Breast epithelium (tissue), 4 donors: ENCODE results near the gene ADGB. TPM values are rescaled to one million over a fixed set of nuclear protein-coding genes. Genes with fewer than 3 reads are reported as not detected.

ENCODE experiments used
- DNase-seq, 2 donors: peaks; one replicate each; pipeline ENCODE4 v3.0.0-alpha.2; 2019; ENCODE audit warnings: low spot score in 2 of 2
- H3K27ac ChIP-seq, 2 donors: fragments of 200-600 bp; sonication (generic) in 1 of 2; one replicate each; pipeline ENCODE4 v1.5.1; 2016 to 2019; ENCODE audit warnings: mild to moderate bottlenecking in 1 of 2
- H3K27me3 ChIP-seq, 2 donors: fragments of 200-600 bp; sonication (generic) in 1 of 2; one replicate each; pipeline versions ENCODE4 v1.5.1 to v1.6.0; 2017 to 2019; ENCODE audit warnings: control low read depth in 1 of 2, mild to moderate bottlenecking in 1 of 2
- H3K36me3 ChIP-seq: fragments of 200-600 bp; one replicate; pipeline ENCODE4 v1.5.1; 2019
- H3K4me1 ChIP-seq, 2 donors: fragments of 200-600 bp; sonication (generic); one replicate each; pipeline ENCODE4 v1.5.1; 2016 to 2019; ENCODE audit warnings: control low read depth in 1 of 2
- H3K4me3 ChIP-seq, 3 donors: fragments of 200-600 bp; sonication (generic); 1 replicate in 2 of 3; 2 replicates in 1 of 3; pipeline ENCODE4 v1.5.1; 2016 to 2019; ENCODE audit warnings: mild to moderate bottlenecking in 3 of 3, moderate library complexity in 2 of 3
- H3K9me3 ChIP-seq, 2 donors: fragments of 200-600 bp; sonication (generic) in 1 of 2; one replicate each; pipeline ENCODE4 v1.5.1; 2016 to 2019; ENCODE audit warnings: control low read depth in 1 of 2
- POLR2A ChIP-seq: fragments of 450-650 bp; IDR thresholded peaks from one replicate; pipeline ENCODE4 v1.6.1; 2016; ENCODE audit warnings: antibody characterized with exemption, mild to moderate bottlenecking, moderate library complexity
- POLR2AphosphoS5 ChIP-seq, 3 donors: sonication (generic); formaldehyde crosslinking; IDR thresholded peaks; one replicate each; pipeline ENCODE4 v1.6.1; 2017; ENCODE audit warnings: antibody characterized with exemption in 3 of 3
- intact Hi-C: fragments of 100-400 bp; cut with DNase I; formaldehyde crosslinking; loops from one replicate; pipeline ENCODE4 v1.15.1; 2023; ENCODE audit warnings: low total_unique reads
- total RNA-seq, 3 donors: library from RNA; depleted of rRNA; stranded (reverse); fragments of >200 nt; gene quantifications; one replicate each; pipeline ENCODE4 v1.1.0, GENCODE V29; 2016
- TF ChIP-seq, protein P1 (sequence below), 3 donors: fragments of 450-650 bp; IDR thresholded peaks; one replicate each; pipeline ENCODE4 v1.5.1; 2016 to 2017; ENCODE audit warnings: antibody characterized with exemption in 3 of 3, mild to moderate bottlenecking in 3 of 3, moderate library complexity in 3 of 3

The ADGB gene
- total RNA-seq, 3 donors from 2014 or later = not detected

DNA sequence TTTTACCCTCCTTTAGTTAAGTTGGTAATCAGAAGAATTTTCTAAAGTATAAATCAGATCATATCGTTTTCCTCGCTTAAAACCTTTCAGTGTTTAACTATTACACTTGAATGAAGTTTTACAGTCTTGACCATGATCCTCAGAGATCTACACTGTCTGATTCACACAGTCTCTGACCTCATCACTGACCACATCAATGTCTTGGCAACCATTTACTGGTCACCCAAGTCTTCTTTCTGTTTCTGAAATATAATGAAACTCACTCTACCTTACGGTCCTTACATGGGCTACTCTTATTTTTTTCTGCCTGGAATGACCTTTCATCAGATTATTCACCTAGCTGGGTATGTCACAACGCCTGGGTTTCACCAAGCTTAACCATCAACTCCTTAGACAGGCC is 71.4 kb downstream of the ADGB start:
- intact Hi-C loops = no loop called here
- no peak for DNase-seq
- no peak overlapping the region for H3K4me3 ChIP-seq
- no peaks in the 10 kb centered on the region for H3K4me1 ChIP-seq
- H3K36me3 ChIP-seq = no peaks in the 10 kb centered on the region
- TF ChIP-seq POLR2A (no peak), POLR2AphosphoS5 (IDR thresholded peaks at IDR 0.05) (no peak)
- TF ChIP-seq, protein P1, sequence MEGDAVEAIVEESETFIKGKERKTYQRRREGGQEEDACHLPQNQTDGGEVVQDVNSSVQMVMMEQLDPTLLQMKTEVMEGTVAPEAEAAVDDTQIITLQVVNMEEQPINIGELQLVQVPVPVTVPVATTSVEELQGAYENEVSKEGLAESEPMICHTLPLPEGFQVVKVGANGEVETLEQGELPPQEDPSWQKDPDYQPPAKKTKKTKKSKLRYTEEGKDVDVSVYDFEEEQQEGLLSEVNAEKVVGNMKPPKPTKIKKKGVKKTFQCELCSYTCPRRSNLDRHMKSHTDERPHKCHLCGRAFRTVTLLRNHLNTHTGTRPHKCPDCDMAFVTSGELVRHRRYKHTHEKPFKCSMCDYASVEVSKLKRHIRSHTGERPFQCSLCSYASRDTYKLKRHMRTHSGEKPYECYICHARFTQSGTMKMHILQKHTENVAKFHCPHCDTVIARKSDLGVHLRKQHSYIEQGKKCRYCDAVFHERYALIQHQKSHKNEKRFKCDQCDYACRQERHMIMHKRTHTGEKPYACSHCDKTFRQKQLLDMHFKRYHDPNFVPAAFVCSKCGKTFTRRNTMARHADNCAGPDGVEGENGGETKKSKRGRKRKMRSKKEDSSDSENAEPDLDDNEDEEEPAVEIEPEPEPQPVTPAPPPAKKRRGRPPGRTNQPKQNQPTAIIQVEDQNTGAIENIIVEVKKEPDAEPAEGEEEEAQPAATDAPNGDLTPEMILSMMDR (IDR thresholded peaks at IDR 0.05) = no peak
- H3K9me3 ChIP-seq = no peaks in the 10 kb centered on the region
- no peaks in the 10 kb centered on the region for H3K27me3 ChIP-seq
- no peak overlapping the region for H3K27ac ChIP-seq

DNA sequence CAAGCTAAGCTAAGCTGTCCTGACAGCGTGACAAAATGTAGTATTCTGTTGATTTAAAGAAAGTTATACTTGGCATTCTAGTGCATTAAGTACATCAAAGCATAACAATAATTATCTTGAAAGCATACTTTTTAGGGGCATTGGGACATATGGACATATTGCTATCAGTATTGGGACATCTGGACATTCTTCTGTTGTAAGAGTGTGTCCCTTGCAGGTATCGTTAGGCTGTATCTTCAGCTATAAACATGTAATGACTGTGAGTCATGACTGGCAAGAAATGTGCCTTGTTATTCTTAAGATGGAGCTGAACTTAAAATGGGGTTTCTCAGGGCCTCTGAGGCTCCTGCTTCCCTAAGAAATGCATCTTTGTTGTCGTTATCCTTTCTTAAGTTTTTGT is 74.3 kb downstream of the ADGB start:
- Histone ChIP-seq H3K9me3 (no peaks in the 10 kb centered on the region), H3K36me3 (no peaks in the 10 kb centered on the region), H3K27ac (no peak overlapping the region), H3K4me3 (no peak overlapping the region), H3K27me3 (no peaks in the 10 kb centered on the region), H3K4me1 (no peaks in the 10 kb centered on the region)
- no peak for DNase-seq
- intact Hi-C loops = no loop called here
- TF ChIP-seq POLR2AphosphoS5 (IDR thresholded peaks at IDR 0.05) (no peak), POLR2A (no peak)
- TF ChIP-seq, protein P1 (IDR thresholded peaks at IDR 0.05) = no peak

DNA sequence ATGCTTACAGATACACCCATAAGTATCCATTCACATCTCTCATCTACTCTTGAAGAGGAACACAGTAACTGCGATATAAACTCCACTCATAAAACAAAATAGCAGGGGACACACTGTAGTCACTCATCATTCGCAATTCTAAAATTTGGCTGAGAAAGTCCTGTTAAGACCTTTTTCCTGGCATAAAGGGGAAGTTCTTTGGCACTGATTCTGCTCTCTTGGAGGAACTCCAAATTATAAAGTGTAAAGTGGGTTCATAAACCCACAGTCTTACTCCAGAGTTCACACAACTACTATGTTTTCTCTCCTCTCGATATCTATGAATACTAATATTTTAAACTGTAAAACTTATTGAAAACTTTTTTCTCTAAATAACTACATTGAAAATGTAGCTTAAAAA is 80.6 kb downstream of the ADGB start:
- no peak overlapping the region for H3K4me3 ChIP-seq
- no peak for DNase-seq
- no peaks in the 10 kb centered on the region for H3K36me3 ChIP-seq
- H3K27ac ChIP-seq = no peak overlapping the region
- intact Hi-C loops = no loop called here
- H3K9me3 ChIP-seq = no peaks in the 10 kb centered on the region
- TF ChIP-seq POLR2A (no peak), POLR2AphosphoS5 (IDR thresholded peaks at IDR 0.05) (no peak)
- TF ChIP-seq, protein P1 (IDR thresholded peaks at IDR 0.05) = no peak
- H3K27me3 ChIP-seq = no peaks in the 10 kb centered on the region
- H3K4me1 ChIP-seq = no peaks in the 10 kb centered on the region

DNA sequence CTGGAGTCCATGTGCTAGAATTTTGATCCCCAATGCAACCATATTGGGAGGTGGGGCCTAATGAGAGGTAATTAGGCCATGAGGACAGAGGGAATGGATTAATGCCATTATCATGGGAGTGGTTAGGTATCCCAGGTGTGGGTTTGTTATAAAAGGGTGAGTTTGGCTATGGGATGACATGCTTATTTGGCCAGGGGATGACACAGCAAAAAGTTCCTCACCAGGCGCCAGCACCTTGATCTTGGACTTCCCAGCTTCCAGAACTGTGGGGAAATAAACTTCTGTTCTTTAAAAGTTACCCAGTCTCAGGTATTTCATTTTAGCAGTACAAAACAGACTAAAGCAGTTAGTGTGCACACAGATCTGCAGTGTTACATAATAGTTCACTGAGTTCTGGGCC is 84.1 kb downstream of the ADGB start:
- H3K9me3 ChIP-seq = no peaks in the 10 kb centered on the region
- intact Hi-C loops = no loop called here
- no peaks in the 10 kb centered on the region for H3K36me3 ChIP-seq
- H3K27ac ChIP-seq = no peak overlapping the region
- TF ChIP-seq POLR2AphosphoS5 (IDR thresholded peaks at IDR 0.05) = no peak
- no peaks in the 10 kb centered on the region for H3K4me1 ChIP-seq
- no peak for DNase-seq
- H3K4me3 ChIP-seq = no peak overlapping the region
- H3K27me3 ChIP-seq = no peaks in the 10 kb centered on the region

DNA sequence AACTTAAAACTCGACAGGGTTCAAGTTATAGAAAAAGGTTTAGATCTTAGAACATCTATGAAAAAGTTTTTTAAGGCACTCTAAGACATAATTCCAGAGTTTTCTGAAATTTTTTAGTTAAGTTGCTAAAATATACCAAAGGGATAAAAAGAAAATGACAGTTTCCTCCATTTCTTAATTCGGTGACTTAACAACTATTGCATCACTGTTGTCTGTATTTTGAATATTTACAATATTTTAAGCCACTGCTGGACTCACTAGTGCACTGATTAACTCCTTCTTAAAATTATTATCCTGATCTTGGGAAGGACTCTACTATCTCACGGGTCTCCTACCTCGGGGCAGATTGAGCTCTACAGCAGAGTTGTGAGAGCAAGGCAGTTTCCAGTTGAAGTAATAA is 91.0 kb downstream of the ADGB start:
- no peaks in the 10 kb centered on the region for H3K36me3 ChIP-seq
- no peak overlapping the region for H3K4me3 ChIP-seq
- no peaks in the 10 kb centered on the region for H3K9me3 ChIP-seq
- H3K4me1 ChIP-seq = no peaks in the 10 kb centered on the region
- H3K27me3 ChIP-seq = no peaks in the 10 kb centered on the region
- DNase-seq = no peak
- TF ChIP-seq POLR2AphosphoS5 (IDR thresholded peaks at IDR 0.05) = no peak
- TF ChIP-seq, protein P1 (IDR thresholded peaks at IDR 0.05) = no peak
- no peak for TF ChIP-seq POLR2A
- intact Hi-C loops = no loop called here
- no peak overlapping the region for H3K27ac ChIP-seq

DNA sequence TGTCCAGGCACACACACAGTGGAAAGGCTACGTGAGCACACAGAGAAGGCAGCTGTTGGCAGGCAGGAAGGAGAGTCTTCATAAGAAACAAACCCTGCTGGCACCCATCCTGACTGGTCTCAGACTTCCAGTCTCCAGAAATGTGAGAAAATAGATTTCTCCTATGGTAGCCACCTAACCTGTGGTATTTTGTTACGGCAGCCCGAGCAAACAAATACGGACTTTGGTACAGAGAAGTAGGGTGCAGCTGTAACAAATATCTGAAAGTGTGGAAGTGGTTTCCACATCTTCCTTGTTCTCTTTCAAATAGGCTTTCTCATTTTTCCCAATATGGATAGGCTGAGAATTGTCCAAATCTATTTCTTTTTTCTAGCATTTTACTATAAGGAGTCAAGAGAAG is 94.6 kb downstream of the ADGB start:
- Histone ChIP-seq H3K36me3 (no peaks in the 10 kb centered on the region), H3K9me3 (no peaks in the 10 kb centered on the region), H3K4me3 (no peak overlapping the region), H3K27ac (no peak overlapping the region), H3K4me1 (no peaks in the 10 kb centered on the region), H3K27me3 (no peaks in the 10 kb centered on the region)
- TF ChIP-seq POLR2A (no peak), POLR2AphosphoS5 (IDR thresholded peaks at IDR 0.05) (no peak)
- TF ChIP-seq, protein P1 (IDR thresholded peaks at IDR 0.05) = no peak
- no peak for DNase-seq
- intact Hi-C loops = no loop called here
